NCI-H146 treated with DMSO at 0.1 percent for 48 hours (cell line): Measurements from ENCODE around the gene SETBP1.

ENCODE experiments used
- DNase-seq: peaks from one replicate; lab custom pipeline; 2025; ENCODE audit not compliant: unreplicated experiment; lab: John Stamatoyannopoulos, UW

SETBP1 gene

GRCh38 chr18:44730803-44731529, 50.3 kb downstream of the SETBP1 start:
- DNase-seq = no peak

GRCh38 chr18:44731530-44732237, 51.0 kb downstream of the SETBP1 start:
- DNase-seq = no peak

GRCh38 chr18:44732238-44732563, 51.5 kb downstream of the SETBP1 start:
- DNase-seq = no peak

DNA sequence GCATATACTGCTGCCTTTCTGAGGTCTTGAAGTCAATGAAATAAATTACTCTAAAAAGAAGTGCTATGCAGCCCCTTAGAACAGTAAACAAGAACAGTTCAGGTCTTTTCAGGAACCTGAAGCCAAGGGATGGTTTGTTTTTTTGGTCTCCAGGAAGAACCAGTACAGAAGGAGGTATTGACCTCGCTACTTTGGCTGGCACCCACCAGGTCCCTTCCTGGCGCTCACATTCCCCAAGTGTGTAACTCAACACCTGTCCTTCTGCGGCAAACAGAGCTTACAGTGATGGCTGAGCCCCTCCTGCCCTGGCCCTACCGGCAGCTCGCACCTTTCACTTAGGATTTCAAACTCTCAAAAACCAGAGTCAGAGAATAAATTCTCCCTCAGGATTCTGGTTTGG, 51.9 kb downstream of the SETBP1 start:
- DNase-seq = no peak

GRCh38 chr18:44733069-44733753, 52.5 kb downstream of the SETBP1 start:
- no peak for DNase-seq

DNA sequence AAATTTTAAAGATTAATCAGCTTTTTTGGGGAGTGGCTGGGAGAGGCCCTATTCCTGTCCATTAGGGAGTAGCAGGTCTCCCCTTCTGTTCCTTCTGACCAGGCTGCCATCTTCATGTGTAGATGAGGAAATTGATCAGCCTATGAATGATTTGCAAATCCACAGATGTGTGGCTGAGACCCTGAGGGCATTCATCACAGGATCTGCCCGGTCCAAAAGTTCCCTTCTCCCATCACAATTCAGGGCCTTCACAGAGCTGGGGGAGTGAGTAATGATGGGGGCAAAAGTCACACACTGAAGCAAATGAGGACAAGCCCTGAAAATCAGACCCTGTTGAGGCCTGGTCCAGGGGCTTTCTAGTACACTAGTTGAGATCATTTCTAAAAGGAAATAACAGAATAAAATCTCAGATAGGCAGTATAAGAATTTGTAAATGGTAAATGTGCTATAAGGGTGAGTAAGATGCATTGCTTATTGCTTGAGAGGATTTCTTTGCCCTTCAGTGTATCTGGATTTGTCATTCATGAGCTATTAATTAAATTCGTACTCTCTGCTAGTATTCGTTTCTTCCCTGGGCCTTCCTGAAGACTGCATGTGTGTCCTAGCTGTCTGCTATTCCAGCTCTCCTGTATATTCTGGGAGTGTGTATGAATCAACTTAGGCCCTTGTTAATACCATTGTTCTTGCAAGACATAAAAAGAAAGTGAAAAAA, 53.2 kb downstream of the SETBP1 start:
- no peak for DNase-seq

DNA sequence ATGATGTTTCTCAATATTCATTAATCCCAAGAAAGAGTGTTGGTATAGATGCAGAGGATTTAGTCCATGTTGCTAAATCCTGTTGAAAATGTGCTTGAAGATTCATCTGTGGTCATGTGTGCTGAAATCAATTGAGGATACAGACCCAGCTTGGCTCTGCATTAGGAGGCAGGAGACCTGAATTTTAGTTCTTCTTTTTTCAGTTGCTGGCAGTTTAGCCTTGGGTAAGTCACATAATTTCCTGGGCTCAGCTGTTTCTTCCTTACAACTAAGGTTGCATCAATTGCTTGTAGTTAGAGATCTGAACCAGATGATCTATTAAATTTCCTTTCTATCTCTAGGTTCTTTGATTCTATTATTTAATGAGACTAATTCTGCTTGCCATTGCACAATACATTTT, 54.4 kb downstream of the SETBP1 start:
- DNase-seq = no peak

- DNase-seq = no peak
Measured at GRCh38 chr18:44736664-44737380, 56.1 kb downstream of the SETBP1 start.

DNA sequence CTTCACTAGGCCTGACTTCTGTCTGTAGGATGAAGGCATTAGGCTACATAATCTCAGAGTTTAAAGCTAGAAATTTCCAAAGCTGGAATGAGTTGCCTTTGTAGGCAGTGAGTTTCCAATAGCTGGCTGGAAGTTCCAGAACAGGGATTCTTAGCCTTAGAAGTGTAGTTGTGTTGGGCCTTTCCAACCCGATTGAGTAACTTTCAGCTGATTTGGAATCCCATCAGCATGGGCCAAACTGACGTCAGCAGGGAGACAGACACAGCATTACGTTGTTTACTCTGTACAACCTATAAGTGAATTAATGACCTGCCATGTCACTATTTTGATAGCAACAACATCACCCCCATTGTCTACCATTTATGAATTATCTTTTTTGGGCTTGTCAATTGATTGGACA, 56.9 kb downstream of the SETBP1 start:
- no peak for DNase-seq

DNA sequence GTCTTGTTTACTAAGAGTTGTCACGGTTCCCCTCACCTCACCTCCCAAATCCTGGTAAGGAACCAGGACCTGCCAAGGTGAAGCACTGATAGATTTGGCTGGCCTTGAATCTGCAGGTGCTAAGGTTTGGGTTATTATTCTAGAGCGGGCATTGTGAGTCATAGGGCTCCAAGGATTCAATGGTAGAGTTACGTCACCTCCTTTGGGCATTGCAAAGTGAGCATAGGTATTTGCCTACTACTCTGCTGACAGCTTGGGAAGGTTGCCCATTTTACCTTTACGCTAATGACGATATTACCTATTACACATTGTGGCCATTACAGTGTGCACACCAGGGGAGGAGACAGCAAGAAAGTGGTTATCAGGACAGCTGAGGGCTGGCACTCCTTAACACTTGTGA, 59.3 kb downstream of the SETBP1 start:
- no peak for DNase-seq

DNA sequence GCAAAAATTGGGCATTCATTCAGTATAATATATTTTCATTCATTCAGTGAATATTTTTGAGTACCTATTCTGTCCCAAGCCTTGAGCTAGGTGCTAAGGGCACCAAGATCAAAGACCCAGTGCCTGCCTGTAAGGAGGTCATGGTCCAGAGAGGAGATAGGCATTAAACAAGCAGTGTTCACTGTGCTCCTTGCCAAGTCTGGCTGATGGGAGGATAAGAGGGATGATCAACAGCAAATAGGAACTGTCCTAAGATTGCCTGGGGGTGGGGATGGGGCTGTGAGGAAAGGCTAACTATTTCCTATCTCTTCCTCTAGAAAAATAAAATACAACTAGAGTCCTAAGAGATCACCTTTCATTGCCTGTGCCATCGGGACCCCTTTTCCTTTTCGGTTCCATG, 60.4 kb downstream of the SETBP1 start:
- DNase-seq = no peak

DNA sequence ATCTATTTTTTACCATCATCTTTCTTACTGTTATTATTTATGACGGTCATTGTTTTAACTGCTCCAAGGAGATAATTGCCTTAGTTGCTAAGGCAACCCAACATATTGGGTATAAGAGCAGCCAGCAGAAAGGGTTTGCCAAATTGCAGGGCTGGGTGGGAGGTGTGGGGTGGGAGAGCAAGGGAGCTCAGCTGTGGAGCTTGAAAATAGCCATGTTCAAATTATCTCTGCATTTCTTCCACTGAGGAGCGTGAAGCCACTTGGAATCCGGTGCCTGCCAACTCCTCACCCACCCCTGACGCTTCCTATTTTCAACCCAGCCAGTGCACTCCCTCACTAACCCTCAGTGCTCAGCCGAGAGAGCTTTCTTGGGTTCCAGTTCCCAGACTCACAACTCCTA, 60.8 kb downstream of the SETBP1 start:
- no peak for DNase-seq

DNA sequence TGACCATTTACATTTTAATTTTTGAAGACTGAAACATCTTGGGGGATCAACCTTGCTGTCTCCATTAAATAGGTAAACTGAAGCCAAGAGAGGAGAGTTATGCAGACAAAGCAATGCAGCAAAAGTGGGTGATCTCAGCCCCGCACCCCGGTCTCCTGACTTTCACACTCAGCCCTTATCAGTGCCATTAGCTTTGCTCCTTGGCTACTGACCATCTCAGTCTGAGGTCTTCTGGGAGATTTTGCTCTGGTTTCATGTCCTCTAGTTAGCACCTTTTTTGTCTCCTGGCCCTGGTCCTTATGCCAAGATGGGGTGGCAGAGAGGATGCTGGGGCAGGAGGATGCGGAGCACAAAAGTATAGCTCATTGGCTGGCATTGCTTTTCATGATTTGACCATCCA, 61.4 kb downstream of the SETBP1 start:
- DNase-seq = no peak

DNA sequence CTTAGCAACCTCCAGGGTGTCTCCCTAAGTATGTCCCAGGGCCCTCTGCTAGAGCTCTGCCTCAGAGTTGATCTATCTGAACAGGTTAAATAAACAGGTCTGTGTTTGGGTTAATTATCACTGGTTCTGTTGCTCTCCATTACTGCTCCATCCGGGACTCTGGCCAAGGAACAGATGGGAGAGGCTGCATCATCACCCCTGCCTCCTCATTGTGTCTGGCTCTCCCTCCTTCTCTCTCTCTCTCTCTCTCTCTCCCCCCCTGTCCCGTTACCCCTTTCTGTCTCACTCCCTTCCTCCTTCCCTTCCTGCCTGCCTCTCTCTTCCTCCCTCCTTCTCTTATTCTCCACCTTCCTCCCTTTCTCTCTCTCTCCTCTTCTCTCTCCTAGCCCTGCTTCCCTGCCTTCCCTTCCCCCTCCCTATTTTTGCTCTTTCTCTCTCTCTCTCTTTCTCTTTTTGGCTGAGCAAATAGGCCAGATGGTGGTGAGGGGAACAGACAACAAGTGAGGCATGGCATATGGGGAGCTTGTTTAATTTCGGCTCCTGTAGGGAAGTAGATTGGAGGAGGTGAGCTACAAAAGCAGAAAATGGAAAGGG, 62.1 kb downstream of the SETBP1 start:
- peak; percentile 63 for DNase-seq

- DNase-seq = no peak
Measured at GRCh38 chr18:44743631-44744030, 62.9 kb downstream of the SETBP1 start.

- DNase-seq = peak; percentile 57
Measured at GRCh38 chr18:44744161-44745121, 63.8 kb downstream of the SETBP1 start.

- no peak for DNase-seq
Measured at GRCh38 chr18:44747157-44747556, 66.5 kb downstream of the SETBP1 start.

- no peak for DNase-seq
Measured at GRCh38 chr18:44748582-44748981, 67.9 kb downstream of the SETBP1 start.

- no peak for DNase-seq
Measured at GRCh38 chr18:44750774-44751173, 70.1 kb downstream of the SETBP1 start.
